H9 (cell line): ENCODE measurements around the gene KRT6C. TPM values are rescaled to one million over a fixed set of nuclear protein-coding genes. Genes with fewer than 3 reads are reported as not detected.
"Not testable (repeated sequence)": the region's sequence is repeated elsewhere in the genome, so short reads cannot be mapped to it uniquely, and the experiment has no call there.

Experiments
- DNase-seq: peaks from one replicate; pipeline ENCODE4 v3.0.0-alpha.2; 2017
- H2AFZ ChIP-seq: one replicate; pipeline ENCODE4 v1.6.1; 2013; ENCODE audit warnings: mild to moderate bottlenecking, low read length, control low read depth, moderate library complexity
- H2AK5ac ChIP-seq: 2 replicates; pipeline ENCODE4 v1.6.1; 2013; ENCODE audit warnings: low read length, control low read depth, mixed read lengths; ENCODE audit not compliant: insufficient read length
- H2BK120ac ChIP-seq: one replicate; pipeline ENCODE4 v1.6.1; 2013; ENCODE audit warnings: low read depth, mild to moderate bottlenecking, low read length, control low read depth, inconsistent platforms; ENCODE audit not compliant: poor library complexity, severe bottlenecking
- H2BK12ac ChIP-seq: 2 replicates; pipeline ENCODE4 v1.6.1; 2013; ENCODE audit warnings: low read length, control low read depth, mixed read lengths, low read depth; ENCODE audit not compliant: insufficient read length
- H2BK15ac ChIP-seq: 2 replicates; pipeline ENCODE4 v1.6.1; 2013; ENCODE audit warnings: low read depth, low read length, control low read depth
- H2BK20ac ChIP-seq: one replicate; pipeline ENCODE4 v1.6.1; 2013; ENCODE audit warnings: low read depth, mild to moderate bottlenecking, low read length, control low read depth, inconsistent platforms; ENCODE audit not compliant: poor library complexity, severe bottlenecking
- H2BK5ac ChIP-seq: 2 replicates; pipeline ENCODE4 v1.6.1; 2013; ENCODE audit warnings: low read length, control low read depth, mixed read lengths; ENCODE audit not compliant: insufficient read length
- H3K14ac ChIP-seq: 2 replicates; pipeline ENCODE4 v1.6.1; 2013; ENCODE audit warnings: low read length, control low read depth; ENCODE audit not compliant: insufficient read depth
- H3K18ac ChIP-seq: 2 replicates; pipeline ENCODE4 v1.6.1; 2013; ENCODE audit warnings: low read depth, mild to moderate bottlenecking, mixed read lengths, low read length, control low read depth; ENCODE audit not compliant: insufficient read length
- H3K23ac ChIP-seq: 2 replicates; pipeline ENCODE4 v1.6.1; 2013; ENCODE audit warnings: low read length, control low read depth, mixed read lengths, low read depth; ENCODE audit not compliant: insufficient read length
- H3K23me2 ChIP-seq: 2 replicates; pipeline ENCODE4 v1.6.1; 2013; ENCODE audit warnings: low read depth, mild to moderate bottlenecking, mixed read lengths, low read length, control low read depth; ENCODE audit not compliant: insufficient read length, poor library complexity, severe bottlenecking
- H3K27ac ChIP-seq: 2 replicates; pipeline ENCODE4 v1.5.1; 2013; ENCODE audit warnings: low read length, control low read depth, mixed read lengths, low read depth; ENCODE audit not compliant: insufficient read length
- H3K27me3 ChIP-seq: 2 replicates; pipeline ENCODE4 v1.6.1; 2013; ENCODE audit warnings: low read length, control low read depth, inconsistent platforms; ENCODE audit not compliant: insufficient read depth
- H3K4ac ChIP-seq: 2 replicates; pipeline ENCODE4 v1.6.1; 2013; ENCODE audit warnings: low read depth, mild to moderate bottlenecking, control low read depth, inconsistent platforms, low read length, moderate library complexity
- H3K4me1 ChIP-seq: 2 replicates; pipeline ENCODE4 v1.6.1; 2013; ENCODE audit warnings: low read length, control low read depth, inconsistent platforms; ENCODE audit not compliant: insufficient read depth
- H3K4me2 ChIP-seq: 2 replicates; pipeline ENCODE4 v1.6.1; 2013; ENCODE audit warnings: low read length, control low read depth, mixed read lengths; ENCODE audit not compliant: insufficient read length, insufficient read depth
- H3K56ac ChIP-seq: 2 replicates; pipeline ENCODE4 v1.6.1; 2013; ENCODE audit warnings: low read depth, mild to moderate bottlenecking, mixed read lengths, low read length, control low read depth; ENCODE audit not compliant: insufficient read length
- H3K79me1 ChIP-seq: 2 replicates; pipeline ENCODE4 v1.6.1; 2013; ENCODE audit warnings: low read depth, mild to moderate bottlenecking, moderate library complexity, low read length, control low read depth, inconsistent platforms; ENCODE audit not compliant: insufficient read depth, poor library complexity, severe bottlenecking
- H3K79me2 ChIP-seq: 2 replicates; pipeline ENCODE4 v1.6.1; 2013; ENCODE audit warnings: low read length, control low read depth, inconsistent platforms; ENCODE audit not compliant: insufficient read depth
- H3K9ac ChIP-seq: 2 replicates; pipeline ENCODE4 v1.6.1; 2013; ENCODE audit warnings: low read length, control low read depth, mixed read lengths; ENCODE audit not compliant: insufficient read length; ENCODE audit errors: extremely low read depth
- H3K9me3 ChIP-seq: one replicate; pipeline ENCODE4 v1.6.1; 2013; ENCODE audit warnings: low read depth, low read length, inconsistent platforms; ENCODE audit not compliant: control insufficient read depth
- H3T11ph ChIP-seq: one replicate; pipeline ENCODE4 v1.6.1; 2013; ENCODE audit warnings: mild to moderate bottlenecking, low read length, control low read depth, inconsistent platforms
- H4K20me1 ChIP-seq: one replicate; pipeline ENCODE4 v1.6.1; 2013; ENCODE audit not compliant: control insufficient read depth, insufficient read length, insufficient read depth
- H4K5ac ChIP-seq: 2 replicates; pipeline ENCODE4 v1.6.1; 2013; ENCODE audit warnings: low read depth, mild to moderate bottlenecking, mixed read lengths, low read length, control low read depth; ENCODE audit not compliant: insufficient read length
- H4K8ac ChIP-seq: replicated peaks from 2 replicates; pipeline ENCODE4 v1.6.1; 2013; ENCODE audit warnings: low read length, control low read depth, mixed read lengths, low read depth; ENCODE audit not compliant: insufficient read length
- H4K91ac ChIP-seq: 2 replicates; pipeline ENCODE4 v1.6.1; 2013; ENCODE audit warnings: low read depth, mild to moderate bottlenecking, moderate library complexity, mixed read lengths, low read length, control low read depth; ENCODE audit not compliant: insufficient read length
- H3K27ac Mint-ChIP-seq, 3 experiments: 2 replicates in 2 of 3; 3 replicates in 1 of 3; pipeline ENCODE4 v1.8.0; 2020 to 2021; ENCODE audit warnings: mixed read lengths in 3 of 3, mild to moderate bottlenecking in 1 of 3, moderate library complexity in 1 of 3
- H3K27me3 Mint-ChIP-seq: 2 replicates; pipeline ENCODE4 v1.8.0; 2021; ENCODE audit warnings: low read depth, mild to moderate bottlenecking, moderate library complexity, mixed read lengths
- H3K36me3 Mint-ChIP-seq, 3 experiments: 2 replicates in 2 of 3; 3 replicates in 1 of 3; pipeline ENCODE4 v1.8.0; 2020 to 2021; ENCODE audit warnings: low read depth in 3 of 3, mixed read lengths in 3 of 3; ENCODE audit not compliant: insufficient read depth in 1 of 3
- H3K4me1 Mint-ChIP-seq, 2 experiments: 2 replicates each; pipeline ENCODE4 v1.8.0; 2020; ENCODE audit warnings: mixed read lengths in 2 of 2
- H3K4me3 Mint-ChIP-seq, 2 experiments: 2 replicates in 1 of 2; 3 replicates in 1 of 2; pipeline ENCODE4 v1.8.0; 2020 to 2021; ENCODE audit warnings: mild to moderate bottlenecking in 2 of 2, mixed read lengths in 2 of 2, moderate library complexity in 1 of 2
- H3K9me3 Mint-ChIP-seq, 2 experiments: 2 replicates in 1 of 2; 3 replicates in 1 of 2; pipeline ENCODE4 v1.8.0; 2020; ENCODE audit warnings: mild to moderate bottlenecking in 2 of 2, mixed read lengths in 2 of 2, moderate library complexity in 1 of 2
- CTCF ChIP-seq: fragments of 200-600 bp; sonication (generic); conservative IDR thresholded peaks from 3 replicates; pipeline ENCODE4 v1.8.0; 2021; ENCODE audit warnings: antibody characterized with exemption, mild to moderate bottlenecking
- WGBS: extraction: QIAGEN DNeasy Blood & Tissue Kit; methylation state at CpG from one replicate; pipeline ENCODE4 v1.1.7; 2013; ENCODE audit warnings: missing lambda C conversion rate, low lambda C conversion rate, mixed read lengths; ENCODE audit not compliant: insufficient read length; ENCODE audit errors: extremely low coverage; 5-methylcytosine and 5-hydroxymethylcytosine counted together
- total RNA-seq: library from RNA; stranded (reverse); gene quantifications from 2 replicates; pipeline ENCODE4 v1.2.1, GENCODE V29; 2021

Gene KRT6C
- total RNA-seq, 1 experiment from 2014 or later, result not detected

- Histone ChIP-seq H2BK120ac (no peak overlapping the region), H3T11ph (no peak overlapping the region), H3K79me2 (no peaks in the 10 kb centered on the region), H2BK20ac (no peak overlapping the region), H2AFZ (no peak overlapping the region), H3K14ac (no peak overlapping the region), H4K8ac (no peak overlapping the region), H3K4ac (no peak overlapping the region), H2BK5ac (no peak overlapping the region), H3K4me1 (no peaks in the 10 kb centered on the region), H3K9me3 (no peaks in the 10 kb centered on the region), H4K5ac (no peak overlapping the region), H3K79me1 (no peaks in the 10 kb centered on the region), H3K27me3 (peaks cover 3% of the 10 kb centered on the region; the same call in 1 of the 2 replicates), H4K91ac (no peak overlapping the region), H3K56ac (no peak overlapping the region), H3K18ac (no peak overlapping the region), H3K23ac (no peak overlapping the region), H3K23me2 (no peaks in the 10 kb centered on the region), H3K4me2 (no peak overlapping the region), H4K20me1 (no peaks in the 10 kb centered on the region), H2BK12ac (no peak overlapping the region), H3K9ac (no peak overlapping the region), H3K27ac (no peak overlapping the region), H2BK15ac (no peak overlapping the region), H2AK5ac (no peak overlapping the region)
- Mint-ChIP-seq H3K27me3 (peaks cover 26% of the 10 kb centered on the region), H3K4me3 (no peak overlapping the region), H3K4me1 (peaks cover 2 to 3% of the 10 kb centered on the region in 2 experiments), H3K36me3 (no peaks in the 10 kb centered on the region), H3K27ac (no peak overlapping the region), H3K9me3 (no peaks in the 10 kb centered on the region; a peak in 1 of 5 replicates)
- no peak for TF ChIP-seq CTCF
- WGBS, result no CpG with 5 or more reads among the region's 3 CpGs
- no peak for DNase-seq
Measured at GRCh38 chr12:52448228-52448627, 25.4 kb downstream of the KRT6C start.

GRCh38 chr12:52447196-52447595 lies 26.4 kb downstream of the KRT6C start:
- peak overlapping the region in 1 of 3 experiments; percentile 62; a peak in 1 of 7 replicates for H3K27ac Mint-ChIP-seq

More at GRCh38 chr12:52447196-52447595, 26.4 kb downstream of the KRT6C start:
- not testable (repeated sequence) for H3K9me3 ChIP-seq, H3K23me2 ChIP-seq, H2BK120ac ChIP-seq, H2BK12ac ChIP-seq, H4K20me1 ChIP-seq, H3K14ac ChIP-seq, H3K4me3 Mint-ChIP-seq, H3T11ph ChIP-seq, H3K27me3 ChIP-seq, H3K79me2 ChIP-seq, H3K79me1 ChIP-seq, H2BK5ac ChIP-seq, H4K91ac ChIP-seq, H2AK5ac ChIP-seq, H3K36me3 Mint-ChIP-seq, H3K4me1 ChIP-seq, H2BK15ac ChIP-seq, H3K4me2 ChIP-seq, H2BK20ac ChIP-seq, H3K23ac ChIP-seq, H3K18ac ChIP-seq, H4K5ac ChIP-seq, H4K8ac ChIP-seq, DNase-seq, H3K4ac ChIP-seq, H2AFZ ChIP-seq, H3K9me3 Mint-ChIP-seq, H3K56ac ChIP-seq, H3K27ac ChIP-seq, H3K9ac ChIP-seq
- H3K27me3 Mint-ChIP-seq, result peaks cover 26% of the 10 kb centered on the region
- peaks cover 13% of the 10 kb centered on the region in 2 experiments for H3K4me1 Mint-ChIP-seq
- WGBS, result no CpG with 5 or more reads among the region's 11 CpGs
